ENCODE data around the gene SEMA3D. TPM values are rescaled to one million over a fixed set of nuclear protein-coding genes. Genes with fewer than 3 reads are reported as not detected.

SEMA3D gene
- total and polyA plus RNA-seq, 2 of the 4 experiments (the other 2 are of a cell fraction): 2.9 to 13.6 TPM

DNA sequence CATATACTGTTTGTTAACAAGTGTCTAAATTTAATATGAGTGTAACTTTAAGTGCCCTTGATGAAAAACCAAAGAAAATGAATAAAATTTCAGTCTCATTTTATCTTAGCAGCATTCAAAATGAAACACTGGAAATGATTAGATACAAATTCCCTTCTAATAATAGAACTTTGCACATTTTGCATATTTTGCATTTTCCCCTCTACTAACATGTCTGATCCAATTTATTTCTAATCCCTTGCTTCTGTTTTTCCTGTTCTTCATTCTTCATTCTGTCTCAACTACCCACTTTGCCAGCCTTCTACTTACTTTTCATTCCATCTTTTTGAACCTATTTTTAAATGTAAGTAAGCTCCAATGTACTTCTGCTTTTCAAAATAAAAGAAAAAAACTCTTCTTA, 42.7 kb upstream of the SEMA3D start:
- no peak overlapping the region for H3K56ac ChIP-seq (ENCODE audit: extremely low read depth, insufficient read depth, low read length)
- H3K18ac ChIP-seq (ENCODE audit: low read depth, low read length): no peak overlapping the region
- H2AFZ ChIP-seq (replicated peaks; ENCODE audit: low read length, poor library complexity): no peak overlapping the region
- no peak overlapping the region for H3K4me3 ChIP-seq (ENCODE audit: insufficient read depth, low read depth, low read length)
- no peak overlapping the region for H2BK20ac ChIP-seq (ENCODE audit: low read depth, low read length)
- no peak overlapping the region for H2BK15ac ChIP-seq (ENCODE audit: low read depth, low read length)
- in situ Hi-C loops (cut with MboI; ENCODE audit: low sequenced_read_pairs): no loop called here
- H3K27ac ChIP-seq (ENCODE audit: insufficient read depth, low read length): no peak overlapping the region
- ChIA-PET POLR2A (ENCODE audit: unreplicated experiment) (no interaction called here), CTCF (no interaction called here)
- BruUV-seq (replicated peaks): no TSS peak
- H3K9me3 ChIP-seq (ENCODE audit: control insufficient read depth, insufficient read depth, low read length): no peaks in the 10 kb centered on the region
- no peak overlapping the region for H4K8ac ChIP-seq (ENCODE audit: low read depth in 2 of 2, low read length in 2 of 2)
- H4K91ac ChIP-seq (ENCODE audit: insufficient read depth, low read depth, low read length): no peak overlapping the region
- no peaks in the 10 kb centered on the region for H3K36me3 ChIP-seq (ENCODE audit: control insufficient read depth, insufficient read depth, low read length)
- no peak overlapping the region for H3K9ac ChIP-seq (ENCODE audit: low read depth, low read length)
- no peaks in the 10 kb centered on the region for H3K9me1 ChIP-seq (ENCODE audit: insufficient read depth, low read length)
- no peak overlapping the region for H2AK9ac ChIP-seq (replicated peaks; ENCODE audit: low read depth, low read length, poor library complexity)
- no peak overlapping the region for H2BK5ac ChIP-seq (ENCODE audit: low read depth, low read length, poor library complexity, severe bottlenecking)
- H4K5ac ChIP-seq (ENCODE audit: low read depth, low read length): no peak overlapping the region
- no peaks in the 10 kb centered on the region for H3K79me1 ChIP-seq (ENCODE audit: low read depth in 1 of 2, low read length in 2 of 2)
- H3K4me2 ChIP-seq (ENCODE audit: low read depth, low read length): no peak overlapping the region
- H4K20me1 ChIP-seq (ENCODE audit: insufficient read depth, low read length): no peaks in the 10 kb centered on the region
- no peaks in the 10 kb centered on the region for H3K27me3 ChIP-seq (ENCODE audit: control insufficient read depth, insufficient read depth, low read length)
- no peak overlapping the region for H2BK120ac ChIP-seq (ENCODE audit: low read depth, low read length)
- H3K4me1 ChIP-seq (ENCODE audit: control insufficient read depth, insufficient read depth, low read length): peaks cover 2% of the 10 kb centered on the region; the same call in 1 of the 2 replicates
- no peak overlapping the region for H3K4ac ChIP-seq (ENCODE audit: low read depth, low read length)
- no peak for ATAC-seq (ENCODE audit: low read depth)
- no peak overlapping the region for H3K23ac ChIP-seq (ENCODE audit: low read depth, low read length)
- TF ChIP-seq NFE2L2 (IDR thresholded peaks at IDR 0.05; ENCODE audit: low read depth, low read length) (no peak), RFX5 (IDR thresholded peaks at IDR 0.05; ENCODE audit: low read depth, low read length) (no peak), RCOR1 (IDR thresholded peaks at IDR 0.05; ENCODE audit: insufficient replicate concordance, low read length) (no peak), MAZ (IDR thresholded peaks at IDR 0.05; ENCODE audit: borderline replicate concordance, low read depth, low read length) (no peak), MAFK (IDR thresholded peaks at IDR 0.05; ENCODE audit: low read depth, low read length) (no peak), CTCF (conservative IDR thresholded peaks at IDR 0.05; ENCODE audit: low read depth, low read length) (no peak), POLR2A (IDR thresholded peaks at IDR 0.05; ENCODE audit: low read depth, low read length) (no peak), FOS (IDR thresholded peaks at IDR 0.05; ENCODE audit: low read depth, low read length) (no peak), BHLHE40 (IDR thresholded peaks at IDR 0.05; ENCODE audit: low read depth, low read length) (no peak), CEBPB (IDR thresholded peaks at IDR 0.05; ENCODE audit: low read depth, low read length) (no peak), SMC3 (IDR thresholded peaks at IDR 0.05; ENCODE audit: low read depth, low read length) (no peak), CHD1 (IDR thresholded peaks at IDR 0.05; ENCODE audit: low read depth, low read length) (no peak), RAD21 (IDR thresholded peaks at IDR 0.05; ENCODE audit: low read length) (no peak), ELK1 (IDR thresholded peaks at IDR 0.05; ENCODE audit: borderline replicate concordance, low read depth, low read length) (no peak), MXI1 (IDR thresholded peaks at IDR 0.05; ENCODE audit: borderline replicate concordance, low read depth, low read length) (no peak)
- TF ChIP-seq, protein P1, sequence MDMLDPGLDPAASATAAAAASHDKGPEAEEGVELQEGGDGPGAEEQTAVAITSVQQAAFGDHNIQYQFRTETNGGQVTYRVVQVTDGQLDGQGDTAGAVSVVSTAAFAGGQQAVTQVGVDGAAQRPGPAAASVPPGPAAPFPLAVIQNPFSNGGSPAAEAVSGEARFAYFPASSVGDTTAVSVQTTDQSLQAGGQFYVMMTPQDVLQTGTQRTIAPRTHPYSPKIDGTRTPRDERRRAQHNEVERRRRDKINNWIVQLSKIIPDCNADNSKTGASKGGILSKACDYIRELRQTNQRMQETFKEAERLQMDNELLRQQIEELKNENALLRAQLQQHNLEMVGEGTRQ (IDR thresholded peaks at IDR 0.05; ENCODE audit: low read depth, low read length): no peak
- intact Hi-C loops (cut with micrococcal nuclease): no loop called here
- H2AK5ac ChIP-seq (ENCODE audit: low read depth, low read length): no peak overlapping the region
- dilution Hi-C loops (cut with HindIII; ENCODE audit: low sequenced_read_pairs, unreplicated experiment): no loop called here
- DNase-seq: no peak
- no peak overlapping the region for H3K14ac ChIP-seq (replicated peaks; ENCODE audit: low read depth, low read length)
